Neural cell (in vitro differentiated cells): ENCODE results near the gene LRP5.

Source experiments
- EP300 ChIP-seq: fragments of 450-650 bp; conservative IDR thresholded peaks from 2 replicates; pipeline ENCODE4 v1.6.1; 2014; ENCODE audit warnings: antibody characterized with exemption, mild to moderate bottlenecking, moderate library complexity; ENCODE audit not compliant: poor library complexity, severe bottlenecking
- EZH2 ChIP-seq: fragments of 200-600, 300-800 bp; shearing (Covaris generic), sonication (generic); IDR thresholded peaks from 2 replicates; pipeline ENCODE4 v1.6.1; 2014; ENCODE audit warnings: antibody characterized with exemption, low read length, borderline replicate concordance, mild to moderate bottlenecking; ENCODE audit not compliant: insufficient read depth, poor library complexity, severe bottlenecking
- POLR2AphosphoS5 ChIP-seq: IDR thresholded peaks from 2 replicates; pipeline ENCODE4 v1.6.1; 2012
- RAD21 ChIP-seq: fragments of 450-650 bp; conservative IDR thresholded peaks from 2 replicates; pipeline ENCODE4 v1.6.1; 2014; ENCODE audit warnings: antibody characterized with exemption, mild to moderate bottlenecking, moderate library complexity
- TAF1 ChIP-seq: IDR thresholded peaks from 2 replicates; pipeline ENCODE4 v1.6.1; 2012; ENCODE audit warnings: low read depth
- TF ChIP-seq, protein P1 (sequence below): fragments of 450-650 bp; IDR thresholded peaks from 2 replicates; pipeline ENCODE4 v1.5.1; 2014; ENCODE audit warnings: antibody characterized with exemption, mild to moderate bottlenecking, moderate library complexity; ENCODE audit not compliant: poor library complexity, severe bottlenecking
- TF ChIP-seq, protein P2 (sequence below): IDR thresholded peaks from 2 replicates; pipeline ENCODE4 v1.6.1; 2012; ENCODE audit warnings: borderline replicate concordance

DNA sequence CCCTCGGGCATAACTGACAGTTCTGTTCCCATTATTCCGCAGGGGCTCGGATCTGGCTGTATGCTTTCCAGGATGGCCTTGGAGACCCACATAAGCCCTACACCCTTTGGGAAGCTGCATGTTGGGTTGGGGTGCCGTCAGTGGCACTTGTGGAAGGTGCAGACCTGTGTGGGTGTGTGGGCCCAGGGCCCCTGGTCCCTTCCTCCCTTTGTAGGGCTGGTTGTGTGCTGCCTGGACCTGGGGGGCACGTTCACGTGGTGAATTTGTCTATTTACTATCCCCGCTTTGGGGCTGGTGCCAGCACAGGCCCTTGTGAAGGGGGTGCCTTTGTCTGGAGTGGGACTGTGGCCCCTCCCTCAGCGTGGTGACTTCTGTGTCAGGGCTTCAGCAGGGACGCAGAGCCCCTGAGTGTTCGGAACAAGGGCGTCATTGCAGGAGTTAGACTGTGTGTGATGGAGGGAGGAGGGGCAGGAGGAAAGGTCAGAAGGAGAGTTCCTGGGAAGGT, 133.2 kb downstream of the LRP5 start:
- no peak for TF ChIP-seq RAD21
- TF ChIP-seq, protein P1, sequence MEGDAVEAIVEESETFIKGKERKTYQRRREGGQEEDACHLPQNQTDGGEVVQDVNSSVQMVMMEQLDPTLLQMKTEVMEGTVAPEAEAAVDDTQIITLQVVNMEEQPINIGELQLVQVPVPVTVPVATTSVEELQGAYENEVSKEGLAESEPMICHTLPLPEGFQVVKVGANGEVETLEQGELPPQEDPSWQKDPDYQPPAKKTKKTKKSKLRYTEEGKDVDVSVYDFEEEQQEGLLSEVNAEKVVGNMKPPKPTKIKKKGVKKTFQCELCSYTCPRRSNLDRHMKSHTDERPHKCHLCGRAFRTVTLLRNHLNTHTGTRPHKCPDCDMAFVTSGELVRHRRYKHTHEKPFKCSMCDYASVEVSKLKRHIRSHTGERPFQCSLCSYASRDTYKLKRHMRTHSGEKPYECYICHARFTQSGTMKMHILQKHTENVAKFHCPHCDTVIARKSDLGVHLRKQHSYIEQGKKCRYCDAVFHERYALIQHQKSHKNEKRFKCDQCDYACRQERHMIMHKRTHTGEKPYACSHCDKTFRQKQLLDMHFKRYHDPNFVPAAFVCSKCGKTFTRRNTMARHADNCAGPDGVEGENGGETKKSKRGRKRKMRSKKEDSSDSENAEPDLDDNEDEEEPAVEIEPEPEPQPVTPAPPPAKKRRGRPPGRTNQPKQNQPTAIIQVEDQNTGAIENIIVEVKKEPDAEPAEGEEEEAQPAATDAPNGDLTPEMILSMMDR = no peak
- no peak for TF ChIP-seq EP300
- TF ChIP-seq POLR2AphosphoS5 = no peak
- no peak for TF ChIP-seq EZH2
- no peak for TF ChIP-seq TAF1
- TF ChIP-seq, protein P2, sequence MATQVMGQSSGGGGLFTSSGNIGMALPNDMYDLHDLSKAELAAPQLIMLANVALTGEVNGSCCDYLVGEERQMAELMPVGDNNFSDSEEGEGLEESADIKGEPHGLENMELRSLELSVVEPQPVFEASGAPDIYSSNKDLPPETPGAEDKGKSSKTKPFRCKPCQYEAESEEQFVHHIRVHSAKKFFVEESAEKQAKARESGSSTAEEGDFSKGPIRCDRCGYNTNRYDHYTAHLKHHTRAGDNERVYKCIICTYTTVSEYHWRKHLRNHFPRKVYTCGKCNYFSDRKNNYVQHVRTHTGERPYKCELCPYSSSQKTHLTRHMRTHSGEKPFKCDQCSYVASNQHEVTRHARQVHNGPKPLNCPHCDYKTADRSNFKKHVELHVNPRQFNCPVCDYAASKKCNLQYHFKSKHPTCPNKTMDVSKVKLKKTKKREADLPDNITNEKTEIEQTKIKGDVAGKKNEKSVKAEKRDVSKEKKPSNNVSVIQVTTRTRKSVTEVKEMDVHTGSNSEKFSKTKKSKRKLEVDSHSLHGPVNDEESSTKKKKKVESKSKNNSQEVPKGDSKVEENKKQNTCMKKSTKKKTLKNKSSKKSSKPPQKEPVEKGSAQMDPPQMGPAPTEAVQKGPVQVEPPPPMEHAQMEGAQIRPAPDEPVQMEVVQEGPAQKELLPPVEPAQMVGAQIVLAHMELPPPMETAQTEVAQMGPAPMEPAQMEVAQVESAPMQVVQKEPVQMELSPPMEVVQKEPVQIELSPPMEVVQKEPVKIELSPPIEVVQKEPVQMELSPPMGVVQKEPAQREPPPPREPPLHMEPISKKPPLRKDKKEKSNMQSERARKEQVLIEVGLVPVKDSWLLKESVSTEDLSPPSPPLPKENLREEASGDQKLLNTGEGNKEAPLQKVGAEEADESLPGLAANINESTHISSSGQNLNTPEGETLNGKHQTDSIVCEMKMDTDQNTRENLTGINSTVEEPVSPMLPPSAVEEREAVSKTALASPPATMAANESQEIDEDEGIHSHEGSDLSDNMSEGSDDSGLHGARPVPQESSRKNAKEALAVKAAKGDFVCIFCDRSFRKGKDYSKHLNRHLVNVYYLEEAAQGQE = no peak
